CD14-positive monocyte (primary cell): Measurements from ENCODE around the gene AGAP1. TPM values are rescaled to one million over a fixed set of nuclear protein-coding genes. Genes with fewer than 3 reads are reported as not detected.
A peak's percentile ranks its signal among the peaks of the same experiment; 100 is the strongest.

Experiments
- DNase-seq, 3 donors: peaks; one replicate each; pipeline ENCODE4 v3.0.0-alpha.2; 2011 to 2022
- H2AFZ ChIP-seq: 2 replicates; pipeline ENCODE4 v1.6.0; 2012; ENCODE audit warnings: mild to moderate bottlenecking, low read depth, low read length, inconsistent platforms; ENCODE audit not compliant: insufficient read depth, poor library complexity, severe bottlenecking
- H3K27ac ChIP-seq, 2 donors: 1 replicate in 1 of 2; 2 replicates in 1 of 2; pipeline ENCODE4 v1.5.1; 2012 to 2013; ENCODE audit warnings: low read length in 2 of 2, control low read depth in 1 of 2, inconsistent platforms in 1 of 2, low read depth in 1 of 2, mild to moderate bottlenecking in 1 of 2
- H3K27me3 ChIP-seq, 2 donors: one replicate each; pipeline versions ENCODE4 v1.6.0 to v1.6.1; 2011 to 2013; ENCODE audit warnings: low read length in 2 of 2; ENCODE audit not compliant: control insufficient read depth in 2 of 2, insufficient read depth in 2 of 2
- H3K36me3 ChIP-seq, 2 donors: replicated peaks in 1 of 2; 1 replicate in 1 of 2; 2 replicates in 1 of 2; pipeline versions ENCODE4 v1.5.1 to v1.6.1; 2012 to 2013; ENCODE audit warnings: low read length in 2 of 2, control low read depth in 1 of 2, inconsistent platforms in 1 of 2, mild to moderate bottlenecking in 1 of 2; ENCODE audit not compliant: insufficient read depth in 2 of 2, control insufficient read depth in 1 of 2
- H3K4me1 ChIP-seq, 2 donors: 1 replicate in 1 of 2; 2 replicates in 1 of 2; pipeline versions ENCODE4 v1.5.1 to v1.6.1; 2012 to 2013; ENCODE audit warnings: low read length in 2 of 2, control low read depth in 1 of 2, inconsistent platforms in 1 of 2, mild to moderate bottlenecking in 1 of 2, moderate library complexity in 1 of 2; ENCODE audit not compliant: insufficient read depth in 2 of 2, control insufficient read depth in 1 of 2
- H3K4me2 ChIP-seq: replicated peaks from 2 replicates; pipeline ENCODE3; 2012; ENCODE audit warnings: low read length, moderate library complexity, mild to moderate bottlenecking; ENCODE audit not compliant: poor library complexity, severe bottlenecking; ENCODE audit errors: extremely low read depth
- H3K4me3 ChIP-seq, 3 experiments: fragments of 200-600 bp in 1 of 3; sonication (generic) in 1 of 3; replicated peaks in 1 of 3; 1 replicate in 2 of 3; 2 replicates in 1 of 3; pipeline ENCODE4 v1.5.1; 2011 to 2013; ENCODE audit warnings: low read length in 3 of 3, mild to moderate bottlenecking in 3 of 3, control low read depth in 2 of 3, low read depth in 2 of 3, inconsistent platforms in 1 of 3, moderate library complexity in 1 of 3
- H3K79me2 ChIP-seq: 2 replicates; pipeline ENCODE4 v1.6.0; 2012; ENCODE audit warnings: mild to moderate bottlenecking, control low read depth, inconsistent platforms, low read length, moderate library complexity; ENCODE audit not compliant: insufficient read depth
- H3K9ac ChIP-seq: 2 replicates; pipeline ENCODE4 v1.6.0; 2017; ENCODE audit warnings: low read length, mild to moderate bottlenecking; ENCODE audit not compliant: insufficient read depth, poor library complexity, severe bottlenecking
- H3K9me3 ChIP-seq, 2 donors: replicated peaks in 1 of 2; 1 replicate in 1 of 2; 2 replicates in 1 of 2; pipeline versions ENCODE4 v1.5.1 to v1.6.1; 2012 to 2013; ENCODE audit warnings: low read length in 2 of 2, control low read depth in 1 of 2; ENCODE audit not compliant: control insufficient read depth in 1 of 2, insufficient read depth in 1 of 2
- H4K20me1 ChIP-seq: 2 replicates; pipeline ENCODE4 v1.6.0; 2012; ENCODE audit warnings: mild to moderate bottlenecking, low read length, control low read depth, moderate library complexity; ENCODE audit not compliant: insufficient read depth
- H3K27ac Mint-ChIP-seq, 7 donors: one replicate each; pipeline ENCODE4 v1.8.0; 2020; ENCODE audit warnings: mild to moderate bottlenecking in 7 of 7, mixed read lengths in 7 of 7, moderate library complexity in 6 of 7, inconsistent platforms in 2 of 7
- H3K27me3 Mint-ChIP-seq, 3 donors: one replicate each; pipeline ENCODE4 v1.8.0; 2021 to 2022; ENCODE audit warnings: low read depth in 3 of 3, mild to moderate bottlenecking in 3 of 3, mixed read lengths in 3 of 3, moderate library complexity in 3 of 3, inconsistent platforms in 1 of 3
- H3K36me3 Mint-ChIP-seq, 2 donors: one replicate each; pipeline ENCODE4 v1.8.0; 2020; ENCODE audit warnings: mixed read lengths in 2 of 2, inconsistent platforms in 1 of 2, mild to moderate bottlenecking in 1 of 2
- H3K4me1 Mint-ChIP-seq: one replicate; pipeline ENCODE4 v1.8.0; 2020; ENCODE audit warnings: mild to moderate bottlenecking, mixed read lengths
- H3K4me3 Mint-ChIP-seq, 2 donors: one replicate each; pipeline ENCODE4 v1.8.0; 2020; ENCODE audit warnings: mild to moderate bottlenecking in 2 of 2, mixed read lengths in 2 of 2, moderate library complexity in 1 of 2
- H3K9me3 Mint-ChIP-seq, 7 donors: one replicate each; pipeline ENCODE4 v1.8.0; 2020 to 2022; ENCODE audit warnings: mixed read lengths in 7 of 7, mild to moderate bottlenecking in 6 of 7, moderate library complexity in 6 of 7, inconsistent platforms in 2 of 7
- CTCF ChIP-seq: fragments of 200-600 bp; IDR thresholded peaks from one replicate; pipeline ENCODE4 v1.8.0; 2022; ENCODE audit warnings: antibody characterized with exemption, mild to moderate bottlenecking
- WGBS: methylation state at CpG from one replicate; pipeline ENCODE4 v1.1.5; 2013; ENCODE audit warnings: missing lambda C conversion rate; ENCODE audit not compliant: insufficient coverage; 5-methylcytosine and 5-hydroxymethylcytosine counted together
- intact Hi-C, 2 donors: fragments of 100-400 bp; cut with micrococcal nuclease; formaldehyde crosslinking; loops; one replicate each; pipeline versions ENCODE4 v1.15.0 to v1.15.1; 2023
- polyA plus RNA-seq, 3 donors: library from polyadenylated mRNA; depleted of rRNA in 1 of 3; unstranded in 2 of 3; stranded (reverse) in 1 of 3; fragments of 300-500 nt in 2 of 3; fragments of >200 nt in 1 of 3; fragmentation: Illumina TruSeq in 2 of 3; gene quantifications; 1 replicate in 2 of 3; 2 replicates in 1 of 3; pipeline ENCODE4 v1.2.3, GENCODE V29; 2012 to 2021

The AGAP1 gene
- polyA plus RNA-seq, 3 donors, result 0.12 TPM; not detected in 2

GRCh38 chr2:235739704-235740415, 246.0 kb downstream of the AGAP1 start:
- Mint-ChIP-seq H3K4me3 (no peak overlapping the region), H3K36me3 (no peaks in the 10 kb centered on the region), H3K27ac (no peak overlapping the region), H3K9me3 (no peaks in the 10 kb centered on the region), H3K27me3 (peaks cover 2 to 9% (median 4%) of the 10 kb centered on the region in 3 donors), H3K4me1 (no peaks in the 10 kb centered on the region)
- TF ChIP-seq CTCF, result no peak
- Histone ChIP-seq H2AFZ (no peak overlapping the region), H3K4me1 (no peaks in the 10 kb centered on the region), H3K27me3 (no peaks in the 10 kb centered on the region), H3K27ac (no peak overlapping the region), H4K20me1 (no peaks in the 10 kb centered on the region), H3K36me3 (no peaks in the 10 kb centered on the region), H3K9ac (no peak overlapping the region), H3K4me3 (no peak overlapping the region), H3K9me3 (no peaks in the 10 kb centered on the region), H3K4me2 (no peak overlapping the region), H3K79me2 (no peaks in the 10 kb centered on the region)
- WGBS, result 91% methylated on average over 27 of the region's 29 CpGs
- intact Hi-C loops, result no loop called here
- DNase-seq, result no peak

- Mint-ChIP-seq H3K36me3 (no peaks in the 10 kb centered on the region), H3K9me3 (no peaks in the 10 kb centered on the region), H3K4me3 (no peak overlapping the region), H3K27me3 (peaks cover 0 to 9% (median 4%) of the 10 kb centered on the region in 3 donors), H3K27ac (peak overlapping the region in 2 of 7 donors; percentile 13 to 52), H3K4me1 (no peaks in the 10 kb centered on the region)
- no peaks in the 10 kb centered on the region for H3K27me3 ChIP-seq
- no peak overlapping the region for H3K4me3 ChIP-seq
- H3K9me3 ChIP-seq, result no peaks in the 10 kb centered on the region
- no peaks in the 10 kb centered on the region for H3K4me1 ChIP-seq
- no peak overlapping the region for H3K4me2 ChIP-seq
- TF ChIP-seq CTCF, result no peak
- intact Hi-C loops, result no loop called here
- no peaks in the 10 kb centered on the region for H4K20me1 ChIP-seq
- WGBS, result 71% methylated on average over 1 of the region's 9 CpGs
- no peak overlapping the region for H2AFZ ChIP-seq
- DNase-seq, result no peak
- no peaks in the 10 kb centered on the region for H3K36me3 ChIP-seq
- H3K9ac ChIP-seq, result no peak overlapping the region
- no peak overlapping the region for H3K27ac ChIP-seq
- H3K79me2 ChIP-seq, result no peaks in the 10 kb centered on the region
Measured at GRCh38 chr2:235740821-235741220, 247.0 kb downstream of the AGAP1 start.
